ENCODE data around the gene RANBP3.

RANBP3 gene

DNA sequence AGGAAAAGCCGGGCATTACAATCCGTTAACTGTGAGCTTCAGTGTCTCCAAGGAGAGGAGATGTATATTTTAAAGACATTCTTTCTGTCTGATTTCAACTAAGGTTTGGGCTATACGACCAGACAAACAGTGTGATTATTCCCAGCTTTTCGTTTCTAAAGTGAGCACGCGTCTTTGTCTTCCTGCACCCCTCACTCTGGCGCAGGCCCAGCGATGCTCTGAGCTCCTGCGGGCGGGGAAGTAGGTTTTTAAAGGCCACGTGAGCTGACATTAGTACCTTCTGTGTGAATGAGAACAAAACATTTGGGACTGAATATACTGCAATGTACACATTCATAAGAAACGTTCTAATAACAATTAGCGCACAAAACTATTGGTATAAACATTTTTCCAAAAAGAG lies 15.3 kb upstream of the RANBP3 start:
- in situ Hi-C loops (cut with MboI; ENCODE audit: low sequenced_read_pairs, unreplicated experiment): no loop called here
- no peak for DNase-seq (ENCODE audit: low spot score)
- TF ChIP-seq, protein P1, sequence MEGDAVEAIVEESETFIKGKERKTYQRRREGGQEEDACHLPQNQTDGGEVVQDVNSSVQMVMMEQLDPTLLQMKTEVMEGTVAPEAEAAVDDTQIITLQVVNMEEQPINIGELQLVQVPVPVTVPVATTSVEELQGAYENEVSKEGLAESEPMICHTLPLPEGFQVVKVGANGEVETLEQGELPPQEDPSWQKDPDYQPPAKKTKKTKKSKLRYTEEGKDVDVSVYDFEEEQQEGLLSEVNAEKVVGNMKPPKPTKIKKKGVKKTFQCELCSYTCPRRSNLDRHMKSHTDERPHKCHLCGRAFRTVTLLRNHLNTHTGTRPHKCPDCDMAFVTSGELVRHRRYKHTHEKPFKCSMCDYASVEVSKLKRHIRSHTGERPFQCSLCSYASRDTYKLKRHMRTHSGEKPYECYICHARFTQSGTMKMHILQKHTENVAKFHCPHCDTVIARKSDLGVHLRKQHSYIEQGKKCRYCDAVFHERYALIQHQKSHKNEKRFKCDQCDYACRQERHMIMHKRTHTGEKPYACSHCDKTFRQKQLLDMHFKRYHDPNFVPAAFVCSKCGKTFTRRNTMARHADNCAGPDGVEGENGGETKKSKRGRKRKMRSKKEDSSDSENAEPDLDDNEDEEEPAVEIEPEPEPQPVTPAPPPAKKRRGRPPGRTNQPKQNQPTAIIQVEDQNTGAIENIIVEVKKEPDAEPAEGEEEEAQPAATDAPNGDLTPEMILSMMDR (IDR thresholded peaks at IDR 0.05; ENCODE audit: borderline replicate concordance, control extremely low read depth, extremely low read depth, insufficient read depth, missing control alignments): no peak

DNA sequence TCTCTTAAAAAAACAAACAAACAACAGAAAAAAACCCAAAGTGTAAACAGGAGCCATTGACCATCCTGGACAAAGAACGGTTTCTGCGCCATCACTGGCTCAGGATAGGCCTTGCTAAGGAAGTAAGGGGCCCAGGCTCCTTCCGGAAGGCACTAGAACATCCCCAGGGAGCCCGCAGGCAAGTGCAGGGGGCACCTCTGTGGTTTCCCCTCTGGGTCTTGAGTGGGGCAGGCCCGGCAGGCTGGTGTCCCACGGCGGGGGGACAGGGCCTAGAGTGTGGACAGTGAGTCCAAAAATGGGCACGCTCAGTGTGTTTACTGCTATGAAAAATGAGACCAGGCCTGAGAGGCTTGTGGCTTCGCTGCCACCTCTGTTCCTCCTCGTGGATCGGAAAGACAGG lies 14.8 kb upstream of the RANBP3 start:
- TF ChIP-seq, protein P1 (IDR thresholded peaks at IDR 0.05; ENCODE audit: borderline replicate concordance, control extremely low read depth, extremely low read depth, insufficient read depth, missing control alignments): no peak
- in situ Hi-C loops (cut with MboI; ENCODE audit: low sequenced_read_pairs, unreplicated experiment): no loop called here
- DNase-seq (ENCODE audit: low spot score): no peak

DNA sequence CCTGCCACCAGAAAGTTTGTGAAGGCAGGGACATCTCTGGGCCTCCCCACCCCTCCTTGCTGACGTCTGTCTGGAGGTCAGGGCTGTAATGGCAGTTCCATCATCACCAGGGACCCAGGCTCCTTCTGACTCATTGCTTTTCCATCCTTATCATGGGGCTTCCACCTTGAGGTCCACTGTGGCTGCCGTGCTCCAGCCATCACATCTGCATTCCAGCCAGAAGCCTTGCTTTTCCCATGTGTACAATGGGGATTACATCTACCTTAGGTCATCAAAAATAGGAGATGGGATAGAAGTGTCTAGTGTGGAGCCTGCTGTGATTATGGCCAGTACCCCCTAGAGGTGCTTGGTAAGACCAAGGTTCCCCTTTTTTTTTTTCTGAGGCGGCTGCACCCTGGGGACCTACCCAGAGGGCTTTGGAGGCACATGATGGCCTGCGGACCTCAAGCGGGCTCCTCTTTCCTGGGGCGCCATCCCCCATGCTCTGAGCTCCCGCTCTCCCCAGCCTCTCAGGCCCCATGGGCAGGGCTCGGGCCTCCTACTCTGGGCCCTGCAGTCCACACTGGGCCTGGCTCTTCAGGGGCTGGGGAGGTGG lies 13.4 kb upstream of the RANBP3 start:
- no peak for DNase-seq (ENCODE audit: low spot score)
- in situ Hi-C loops (cut with MboI; ENCODE audit: low sequenced_read_pairs, unreplicated experiment): no loop called here

DNA sequence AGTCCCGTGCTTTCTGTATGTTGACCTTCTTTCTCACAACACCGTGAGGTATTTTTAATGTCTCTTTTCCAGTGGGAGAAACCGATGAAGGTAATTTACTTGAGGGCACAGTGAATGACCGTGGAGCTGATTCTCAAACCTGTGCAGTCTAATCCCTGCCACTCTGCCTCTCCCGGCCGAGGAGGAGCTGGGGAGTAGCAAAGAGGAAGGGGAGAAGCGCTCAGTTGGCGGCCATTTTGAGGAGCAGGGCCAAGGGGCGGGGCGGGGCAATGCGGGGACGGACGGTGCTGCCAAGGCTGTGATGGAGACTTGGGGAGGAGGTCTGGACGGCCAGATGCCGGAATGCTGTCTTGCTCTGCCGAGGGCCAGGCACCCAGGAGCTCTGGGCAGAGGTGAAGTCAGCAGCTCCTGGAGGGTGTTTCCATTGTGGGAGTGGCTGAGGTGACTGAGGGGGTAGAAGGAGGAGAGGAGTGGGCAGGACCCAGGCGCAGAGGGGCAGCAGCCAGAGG lies 12.4 kb upstream of the RANBP3 start:
- in situ Hi-C loops (cut with MboI; ENCODE audit: low sequenced_read_pairs, unreplicated experiment): no loop called here
- DNase-seq (ENCODE audit: low spot score): no peak
- TF ChIP-seq, protein P1 (IDR thresholded peaks at IDR 0.05; ENCODE audit: borderline replicate concordance, control extremely low read depth, extremely low read depth, insufficient read depth, missing control alignments): no peak

More for the DNA sequence above, 13.4 kb upstream of the RANBP3 start:
- TF ChIP-seq, protein P1 (IDR thresholded peaks at IDR 0.05; ENCODE audit: borderline replicate concordance, control extremely low read depth, extremely low read depth, insufficient read depth, missing control alignments): no peak

DNA sequence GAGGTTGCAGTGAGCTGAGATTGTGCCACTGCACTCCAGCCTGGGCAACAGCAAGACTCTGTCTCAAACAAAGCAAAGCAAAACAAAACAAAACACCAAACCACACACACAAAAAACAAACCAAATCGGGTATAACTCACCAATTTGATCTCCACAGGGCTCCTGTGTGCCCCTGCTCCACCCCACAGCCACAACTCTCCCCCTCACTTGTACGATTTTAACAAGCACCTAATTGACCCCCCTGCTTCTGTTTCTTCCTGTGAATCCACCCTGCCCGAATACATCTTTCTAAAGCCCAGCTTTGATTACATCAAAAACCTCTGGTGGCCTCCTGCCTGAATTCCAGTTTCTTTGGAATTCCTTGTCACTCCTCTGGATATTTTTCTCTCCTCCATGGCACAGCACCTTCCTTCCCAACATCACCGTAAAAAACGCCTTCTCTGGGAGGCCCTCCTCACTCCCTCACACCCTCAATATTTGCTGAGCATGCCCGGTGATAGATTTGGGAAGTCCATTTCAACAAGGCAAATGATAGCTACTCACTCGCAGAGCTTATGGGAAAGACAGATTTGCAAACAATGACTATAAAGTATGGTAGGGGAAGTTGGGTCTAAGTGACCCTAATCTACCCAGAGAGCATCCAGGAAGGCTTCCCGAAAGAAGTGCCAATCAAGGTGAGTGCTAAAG lies 11.6 kb upstream of the RANBP3 start:
- DNase-seq (ENCODE audit: low spot score): no peak
- in situ Hi-C loops (cut with MboI; ENCODE audit: low sequenced_read_pairs, unreplicated experiment): no loop called here
- TF ChIP-seq, protein P1 (IDR thresholded peaks at IDR 0.05; ENCODE audit: borderline replicate concordance, control extremely low read depth, extremely low read depth, insufficient read depth, missing control alignments): no peak

DNA sequence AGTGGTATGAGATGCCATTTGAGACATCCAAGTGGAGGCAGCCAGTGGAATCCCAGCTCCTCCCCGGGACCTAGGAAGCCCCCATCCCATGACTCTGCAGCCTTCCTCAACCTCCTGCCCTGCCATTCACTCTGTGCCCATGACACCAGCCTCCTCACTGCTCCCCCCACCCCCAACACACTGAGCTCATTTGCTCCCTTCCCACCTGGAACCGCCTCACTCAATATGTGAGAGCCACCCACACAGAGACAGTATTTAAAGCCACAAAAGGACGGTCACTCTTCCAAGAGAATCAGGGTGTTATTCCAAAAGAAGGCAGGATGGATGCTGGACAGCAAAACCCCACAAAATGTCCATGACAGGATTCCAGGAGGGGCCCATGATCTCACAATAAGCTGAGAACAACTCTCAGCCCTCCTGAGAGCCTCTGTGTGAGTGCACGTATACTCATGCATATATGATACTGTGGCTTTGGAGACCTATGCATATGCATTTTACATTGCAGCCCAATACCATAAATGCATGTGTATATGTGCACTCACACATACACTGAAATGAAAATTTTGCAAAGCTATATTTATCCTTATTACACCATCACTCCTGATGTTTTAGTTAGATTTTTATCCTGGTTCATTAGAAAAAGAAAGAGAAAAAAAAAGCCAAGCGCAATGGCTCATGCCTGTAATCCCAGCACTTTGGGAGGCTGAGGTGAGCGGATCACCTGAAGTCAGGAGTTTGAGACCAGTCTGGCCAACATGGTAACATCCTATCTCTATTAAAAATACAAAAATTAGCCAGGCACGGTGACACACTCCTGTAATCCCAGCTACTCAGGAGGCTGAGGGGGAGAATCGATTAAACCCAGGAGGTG lies 10.8 kb upstream of the RANBP3 start:
- TF ChIP-seq, protein P1 (IDR thresholded peaks at IDR 0.05; ENCODE audit: borderline replicate concordance, control extremely low read depth, extremely low read depth, insufficient read depth, missing control alignments): no peak
- in situ Hi-C loops (cut with MboI; ENCODE audit: low sequenced_read_pairs, unreplicated experiment): no loop called here
- no peak for DNase-seq (ENCODE audit: low spot score)

Data from GM13976 (cell line).